Ishikawa (cell line): Measurements from ENCODE around the gene P3H2.

Experiments used
- CEBPB ChIP-seq: IDR thresholded peaks from 2 replicates; pipeline ENCODE4 v1.6.1; 2012
- CREB1 ChIP-seq: IDR thresholded peaks from 2 replicates; pipeline ENCODE4 v1.6.1; 2012; ENCODE audit warnings: low read depth
- EGR1 ChIP-seq: IDR thresholded peaks from 2 replicates; pipeline ENCODE4 v1.6.1; 2012
- EP300 ChIP-seq: IDR thresholded peaks from 2 replicates; pipeline ENCODE4 v1.6.1; 2012; ENCODE audit warnings: borderline replicate concordance
- FOXM1 ChIP-seq: IDR thresholded peaks from 2 replicates; pipeline ENCODE4 v1.6.1; 2012; ENCODE audit warnings: low read depth, borderline replicate concordance
- NFIC ChIP-seq: IDR thresholded peaks from 2 replicates; pipeline ENCODE4 v1.6.1; 2012
- RAD21 ChIP-seq: IDR thresholded peaks from 2 replicates; pipeline ENCODE4 v1.6.1; 2012; ENCODE audit warnings: low read depth
- REST ChIP-seq: IDR thresholded peaks from 2 replicates; pipeline ENCODE4 v1.6.1; 2012; ENCODE audit warnings: low read depth, mild to moderate bottlenecking
- TAF1 ChIP-seq: IDR thresholded peaks from 2 replicates; pipeline ENCODE4 v1.6.1; 2012; ENCODE audit warnings: low read depth, mild to moderate bottlenecking
- TCF12 ChIP-seq: IDR thresholded peaks from 2 replicates; pipeline ENCODE4 v1.6.1; 2012; ENCODE audit warnings: low read depth
- TEAD4 ChIP-seq: IDR thresholded peaks from 2 replicates; pipeline ENCODE4 v1.6.1; 2012
- YY1 ChIP-seq: IDR thresholded peaks from 2 replicates; pipeline ENCODE4 v1.6.1; 2012; ENCODE audit warnings: low read depth
- ZBTB7A ChIP-seq: IDR thresholded peaks from 2 replicates; pipeline ENCODE4 v1.6.1; 2012; ENCODE audit warnings: low read depth
- TF ChIP-seq, protein P1 (sequence below): IDR thresholded peaks from 2 replicates; pipeline ENCODE4 v1.6.1; 2012
- TF ChIP-seq, protein P2 (sequence below): IDR thresholded peaks from 2 replicates; pipeline ENCODE4 v1.6.1; 2012

The P3H2 gene

DNA sequence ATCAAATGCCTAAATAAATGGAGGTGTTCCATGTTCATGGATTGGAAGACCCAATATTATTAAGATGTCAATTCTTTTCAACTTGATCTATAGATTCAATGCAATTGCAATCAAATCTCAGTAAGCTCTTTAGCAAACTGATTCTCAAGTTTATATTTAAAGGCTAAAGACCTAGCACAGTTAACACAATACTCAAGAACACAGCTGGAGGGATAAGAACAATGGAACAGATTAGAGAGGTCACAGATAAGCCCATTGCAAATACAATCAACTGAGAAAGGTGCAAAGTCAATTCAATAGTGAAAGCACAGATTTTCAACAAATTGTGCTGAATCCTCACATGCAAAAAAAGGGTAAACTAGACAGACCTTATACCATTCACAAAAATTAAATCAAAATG lies 198.9 kb downstream of the P3H2 start:
- TF ChIP-seq CEBPB = no peak
- TF ChIP-seq, protein P1, sequence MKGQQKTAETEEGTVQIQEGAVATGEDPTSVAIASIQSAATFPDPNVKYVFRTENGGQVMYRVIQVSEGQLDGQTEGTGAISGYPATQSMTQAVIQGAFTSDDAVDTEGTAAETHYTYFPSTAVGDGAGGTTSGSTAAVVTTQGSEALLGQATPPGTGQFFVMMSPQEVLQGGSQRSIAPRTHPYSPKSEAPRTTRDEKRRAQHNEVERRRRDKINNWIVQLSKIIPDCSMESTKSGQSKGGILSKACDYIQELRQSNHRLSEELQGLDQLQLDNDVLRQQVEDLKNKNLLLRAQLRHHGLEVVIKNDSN = no peak
- no peak for TF ChIP-seq CREB1
- no peak for TF ChIP-seq FOXM1
- no peak for TF ChIP-seq ZBTB7A
- no peak for TF ChIP-seq TEAD4
- TF ChIP-seq TAF1 = no peak
- no peak for TF ChIP-seq TCF12
- no peak for TF ChIP-seq EP300
- TF ChIP-seq EGR1 = no peak
- TF ChIP-seq REST = no peak
- TF ChIP-seq RAD21 = no peak
- no peak for TF ChIP-seq NFIC
- TF ChIP-seq, protein P2, sequence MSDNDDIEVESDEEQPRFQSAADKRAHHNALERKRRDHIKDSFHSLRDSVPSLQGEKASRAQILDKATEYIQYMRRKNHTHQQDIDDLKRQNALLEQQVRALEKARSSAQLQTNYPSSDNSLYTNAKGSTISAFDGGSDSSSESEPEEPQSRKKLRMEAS = no peak
- TF ChIP-seq YY1 = no peak

DNA sequence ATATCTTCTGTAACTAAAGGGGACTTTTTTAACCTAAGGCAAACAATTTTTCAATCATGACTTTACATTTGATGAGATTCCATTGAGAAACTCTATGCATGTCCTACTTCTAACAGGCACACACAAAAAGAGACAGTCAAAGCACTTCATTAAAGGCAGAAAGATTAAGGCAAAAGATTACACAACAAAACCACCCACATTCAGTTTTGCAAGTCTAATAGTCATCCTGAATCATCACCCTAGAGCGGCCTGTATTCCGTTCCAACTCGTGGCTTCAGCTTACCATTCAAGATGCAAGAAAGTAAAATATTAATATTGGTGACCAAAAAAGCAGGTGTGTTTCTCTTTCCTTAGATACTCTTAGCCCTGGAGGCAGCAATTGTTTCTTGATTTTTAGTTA lies 205.9 kb downstream of the P3H2 start:
- TF ChIP-seq YY1 = no peak
- TF ChIP-seq CEBPB = no peak
- TF ChIP-seq CREB1 = no peak

DNA sequence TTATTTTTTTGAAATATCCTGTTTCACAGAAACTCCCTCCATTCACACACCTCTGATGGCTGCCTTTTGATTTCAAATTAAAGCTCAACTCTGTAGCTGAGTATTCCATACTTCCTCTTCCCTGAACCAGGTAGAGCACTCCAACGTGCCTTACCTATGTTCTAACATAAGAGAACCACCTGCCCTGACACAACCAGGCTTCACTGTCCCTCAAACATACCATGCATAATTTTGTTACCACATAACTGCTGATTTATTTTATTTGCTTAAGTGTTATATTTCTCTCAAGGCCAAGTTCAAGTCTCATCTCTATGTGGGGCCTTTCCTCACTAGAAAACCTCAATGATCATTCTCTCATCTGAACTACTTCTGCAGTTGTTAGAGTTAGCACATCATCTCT lies 209.7 kb downstream of the P3H2 start:
- no peak for TF ChIP-seq REST
- TF ChIP-seq EGR1 = no peak
- TF ChIP-seq TAF1 = no peak

GRCh38 chr3:189909573-189909972 lies 211.1 kb downstream of the P3H2 start:
- TF ChIP-seq TEAD4 (no peak), TAF1 (no peak)
- TF ChIP-seq, protein P1 = no peak

GRCh38 chr3:189909139-189909538 lies 211.6 kb downstream of the P3H2 start:
- no peak for TF ChIP-seq TCF12
- no peak for TF ChIP-seq ZBTB7A
- TF ChIP-seq EP300 = no peak
- TF ChIP-seq CREB1 = no peak
- no peak for TF ChIP-seq TAF1
- no peak for TF ChIP-seq NFIC
- TF ChIP-seq CEBPB = no peak
- no peak for TF ChIP-seq TEAD4
- no peak for TF ChIP-seq EGR1
- no peak for TF ChIP-seq REST
- no peak for TF ChIP-seq YY1
- TF ChIP-seq, protein P2 = no peak
- no peak for TF ChIP-seq RAD21
- no peak for TF ChIP-seq FOXM1
- TF ChIP-seq, protein P1 = no peak
